ENCODE data around the gene SLC35D2.

DNA sequence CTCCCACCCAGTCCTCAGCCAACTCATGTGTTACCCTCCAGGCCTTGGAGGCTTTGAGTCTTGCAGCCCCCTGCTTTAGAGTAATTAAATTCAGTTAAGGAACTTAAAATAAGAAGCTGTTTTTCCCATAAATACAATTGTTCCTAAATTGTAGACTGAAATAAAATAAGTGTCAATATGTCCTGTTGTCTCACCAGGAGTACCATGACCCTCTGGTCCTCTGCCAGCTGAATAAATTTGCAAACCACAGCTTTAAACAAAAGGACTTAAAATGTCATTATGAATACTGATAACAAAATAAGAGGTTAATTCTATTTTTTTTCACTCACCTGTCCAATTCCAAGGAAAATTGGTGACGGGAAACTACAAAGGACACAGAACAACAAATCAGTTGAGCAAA lies 15.6 kb downstream of the SLC35D2 start:
- TF ChIP-seq, protein P1, sequence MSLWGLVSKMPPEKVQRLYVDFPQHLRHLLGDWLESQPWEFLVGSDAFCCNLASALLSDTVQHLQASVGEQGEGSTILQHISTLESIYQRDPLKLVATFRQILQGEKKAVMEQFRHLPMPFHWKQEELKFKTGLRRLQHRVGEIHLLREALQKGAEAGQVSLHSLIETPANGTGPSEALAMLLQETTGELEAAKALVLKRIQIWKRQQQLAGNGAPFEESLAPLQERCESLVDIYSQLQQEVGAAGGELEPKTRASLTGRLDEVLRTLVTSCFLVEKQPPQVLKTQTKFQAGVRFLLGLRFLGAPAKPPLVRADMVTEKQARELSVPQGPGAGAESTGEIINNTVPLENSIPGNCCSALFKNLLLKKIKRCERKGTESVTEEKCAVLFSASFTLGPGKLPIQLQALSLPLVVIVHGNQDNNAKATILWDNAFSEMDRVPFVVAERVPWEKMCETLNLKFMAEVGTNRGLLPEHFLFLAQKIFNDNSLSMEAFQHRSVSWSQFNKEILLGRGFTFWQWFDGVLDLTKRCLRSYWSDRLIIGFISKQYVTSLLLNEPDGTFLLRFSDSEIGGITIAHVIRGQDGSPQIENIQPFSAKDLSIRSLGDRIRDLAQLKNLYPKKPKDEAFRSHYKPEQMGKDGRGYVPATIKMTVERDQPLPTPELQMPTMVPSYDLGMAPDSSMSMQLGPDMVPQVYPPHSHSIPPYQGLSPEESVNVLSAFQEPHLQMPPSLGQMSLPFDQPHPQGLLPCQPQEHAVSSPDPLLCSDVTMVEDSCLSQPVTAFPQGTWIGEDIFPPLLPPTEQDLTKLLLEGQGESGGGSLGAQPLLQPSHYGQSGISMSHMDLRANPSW (CRISPR knock-in tag; conservative IDR thresholded peaks at IDR 0.05; ENCODE audit: low read depth): no peak
- no peak for TF ChIP-seq NFYB (CRISPR knock-in tag; conservative IDR thresholded peaks at IDR 0.05; ENCODE audit: low read depth)
- TF ChIP-seq, protein P2, sequence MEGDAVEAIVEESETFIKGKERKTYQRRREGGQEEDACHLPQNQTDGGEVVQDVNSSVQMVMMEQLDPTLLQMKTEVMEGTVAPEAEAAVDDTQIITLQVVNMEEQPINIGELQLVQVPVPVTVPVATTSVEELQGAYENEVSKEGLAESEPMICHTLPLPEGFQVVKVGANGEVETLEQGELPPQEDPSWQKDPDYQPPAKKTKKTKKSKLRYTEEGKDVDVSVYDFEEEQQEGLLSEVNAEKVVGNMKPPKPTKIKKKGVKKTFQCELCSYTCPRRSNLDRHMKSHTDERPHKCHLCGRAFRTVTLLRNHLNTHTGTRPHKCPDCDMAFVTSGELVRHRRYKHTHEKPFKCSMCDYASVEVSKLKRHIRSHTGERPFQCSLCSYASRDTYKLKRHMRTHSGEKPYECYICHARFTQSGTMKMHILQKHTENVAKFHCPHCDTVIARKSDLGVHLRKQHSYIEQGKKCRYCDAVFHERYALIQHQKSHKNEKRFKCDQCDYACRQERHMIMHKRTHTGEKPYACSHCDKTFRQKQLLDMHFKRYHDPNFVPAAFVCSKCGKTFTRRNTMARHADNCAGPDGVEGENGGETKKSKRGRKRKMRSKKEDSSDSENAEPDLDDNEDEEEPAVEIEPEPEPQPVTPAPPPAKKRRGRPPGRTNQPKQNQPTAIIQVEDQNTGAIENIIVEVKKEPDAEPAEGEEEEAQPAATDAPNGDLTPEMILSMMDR (IDR thresholded peaks at IDR 0.05): no peak
- TF ChIP-seq, protein P3, sequence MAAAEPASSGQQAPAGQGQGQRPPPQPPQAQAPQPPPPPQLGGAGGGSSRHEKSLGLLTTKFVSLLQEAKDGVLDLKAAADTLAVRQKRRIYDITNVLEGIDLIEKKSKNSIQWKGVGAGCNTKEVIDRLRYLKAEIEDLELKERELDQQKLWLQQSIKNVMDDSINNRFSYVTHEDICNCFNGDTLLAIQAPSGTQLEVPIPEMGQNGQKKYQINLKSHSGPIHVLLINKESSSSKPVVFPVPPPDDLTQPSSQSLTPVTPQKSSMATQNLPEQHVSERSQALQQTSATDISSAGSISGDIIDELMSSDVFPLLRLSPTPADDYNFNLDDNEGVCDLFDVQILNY (CRISPR knock-in tag; IDR thresholded peaks at IDR 0.05): no peak
- TF ChIP-seq ZNF423 (CRISPR knock-in tag; IDR thresholded peaks at IDR 0.05): no peak
- TF ChIP-seq, protein P4, sequence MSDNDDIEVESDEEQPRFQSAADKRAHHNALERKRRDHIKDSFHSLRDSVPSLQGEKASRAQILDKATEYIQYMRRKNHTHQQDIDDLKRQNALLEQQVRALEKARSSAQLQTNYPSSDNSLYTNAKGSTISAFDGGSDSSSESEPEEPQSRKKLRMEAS (CRISPR knock-in tag; IDR thresholded peaks at IDR 0.05): no peak
